GM12878 (cell line): Measurements from ENCODE around the gene CCDC70. TPM values are rescaled to one million over a fixed set of nuclear protein-coding genes. Genes with fewer than 3 reads are reported as not detected.

Source experiments
- ATAC-seq: fragments of 200-7000 bp; cut with Tn5 transposase; 3 replicates; pipeline ENCODE4 v1.9.1; 2020; ENCODE audit warnings: mild to moderate bottlenecking, moderate library complexity
- BruUV-seq: library from RNA; stranded (reverse); fragments of 400-500 nt; replicated peaks from 2 replicates; lab custom pipeline; 2021; lab: Mats Ljungman, UMichigan
- CTCF ChIA-PET: fragments of 300-600 bp; sonication (Branson Sonifier 250); formaldehyde crosslinking; extraction: SDS; loops from one replicate; lab custom pipeline; 2021; ENCODE audit warnings: inconsistent platforms; lab: Yijun Ruan, JAX
- POLR2A ChIA-PET: fragments of 350-600 bp; formaldehyde crosslinking; extraction: SDS; loops from one replicate; lab custom pipeline; 2021; ENCODE audit warnings: inconsistent platforms; lab: Charles Lee
- RAD21 ChIA-PET: fragments of 300-600 bp; sonication (Branson Sonifier 250); formaldehyde crosslinking; loops from one replicate; lab custom pipeline; 2023; ENCODE audit warnings: antibody characterized with exemption; ENCODE audit not compliant: unreplicated experiment; lab: Charles Lee
- SMC1A ChIA-PET: fragments of 300-600 bp; sonication (Branson Sonifier 250); formaldehyde crosslinking; loops from one replicate; lab custom pipeline; 2023; ENCODE audit not compliant: unreplicated experiment, uncharacterized antibody; lab: Charles Lee
- DNase-seq: peaks from one replicate; pipeline ENCODE4 v3.0.0-alpha.2; 2011; ENCODE audit warnings: low read depth, low spot score
- FAIRE-seq: peaks from 3 replicates; lab custom pipeline; 2011; peaks lifted over from hg19 to GRCh38; lab: Jason Lieb, UNC
- H2AFZ ChIP-seq: 2 replicates; pipeline ENCODE4 v1.6.0; 2011; ENCODE audit warnings: low read depth, low read length, control low read depth; ENCODE audit not compliant: control insufficient read depth
- H3K27ac ChIP-seq: 2 replicates; pipeline ENCODE4 v1.5.1; 2011; ENCODE audit warnings: control low read depth; ENCODE audit not compliant: control insufficient read depth, insufficient read depth
- H3K27me3 ChIP-seq, 2 experiments: replicated peaks in 1 of 2; 2 replicates each; pipeline versions ENCODE4 v1.6.0 to v1.6.1; 2011; ENCODE audit warnings: low read length in 1 of 2; ENCODE audit not compliant: control insufficient read depth in 2 of 2, insufficient read depth in 2 of 2
- H3K36me3 ChIP-seq, 2 experiments: 2 replicates each; pipeline ENCODE4 v1.5.1; 2011; ENCODE audit warnings: low read length in 1 of 2; ENCODE audit not compliant: control insufficient read depth in 2 of 2, insufficient read depth in 2 of 2
- H3K4me1 ChIP-seq: 2 replicates; pipeline ENCODE4 v1.6.1; 2011; ENCODE audit warnings: mild to moderate bottlenecking, low read length, moderate library complexity, mixed read lengths; ENCODE audit not compliant: control insufficient read depth, insufficient read depth
- H3K4me2 ChIP-seq: 2 replicates; pipeline ENCODE4 v1.6.0; 2011; ENCODE audit warnings: control low read depth; ENCODE audit not compliant: control insufficient read depth, insufficient read depth
- H3K4me3 ChIP-seq: fragments of 200-600 bp; sonication (generic); 2 replicates; pipeline ENCODE4 v1.5.1; 2016
- H3K79me2 ChIP-seq: 2 replicates; pipeline ENCODE4 v1.6.0; 2011; ENCODE audit warnings: low read length; ENCODE audit not compliant: control insufficient read depth, insufficient read depth
- H3K9ac ChIP-seq: 2 replicates; pipeline ENCODE4 v1.8.0; 2011; ENCODE audit warnings: low read length, control low read depth, mixed read lengths; ENCODE audit not compliant: control insufficient read depth, insufficient read depth
- H3K9me3 ChIP-seq: replicated peaks from 3 replicates; pipeline ENCODE4 v1.5.1; 2011; ENCODE audit warnings: mild to moderate bottlenecking, low read length; ENCODE audit not compliant: control insufficient read depth, insufficient read depth
- H4K20me1 ChIP-seq: 2 replicates; pipeline ENCODE4 v1.6.0; 2011; ENCODE audit not compliant: control insufficient read depth, insufficient read depth
- CHD2 ChIP-seq: IDR thresholded peaks from 2 replicates; pipeline ENCODE4 v1.6.1; 2011; ENCODE audit warnings: low read depth, low read length, improper control_type of control experiment, borderline replicate concordance
- IRF4 ChIP-seq: IDR thresholded peaks from 2 replicates; pipeline ENCODE4 v1.6.1; 2011; ENCODE audit warnings: low read depth, low read length
- KAT2A ChIP-seq: conservative IDR thresholded peaks from 2 replicates; pipeline ENCODE4 v1.6.1; 2011; ENCODE audit warnings: low read depth, low read length; ENCODE audit not compliant: control insufficient read depth
- NFXL1 ChIP-seq: fragments of 450-650 bp; IDR thresholded peaks from 2 replicates; pipeline ENCODE4 v1.6.1; 2017; ENCODE audit warnings: antibody characterized with exemption, mild to moderate bottlenecking, borderline replicate concordance
- TBL1XR1 ChIP-seq: IDR thresholded peaks from 2 replicates; pipeline ENCODE4 v1.6.1; 2012; ENCODE audit warnings: low read depth, low read length, improper control_type of control experiment
- WGBS: methylation state at CpG from one replicate; pipeline ENCODE4 v1.1.6; 2016; ENCODE audit warnings: low lambda C conversion rate; ENCODE audit not compliant: insufficient replicate concordance, insufficient coverage; ENCODE audit errors: missing lambda C conversion rate; 5-methylcytosine and 5-hydroxymethylcytosine counted together
- in situ Hi-C: fragments of 300-500 bp; cut with MboI; formaldehyde crosslinking; loops from 9 replicates; pipeline ENCODE4 v1.14.3; 2018; ENCODE audit warnings: mixed read lengths
- intact Hi-C: fragments of 100-400 bp; cut with micrococcal nuclease; formaldehyde crosslinking; loops from one replicate; pipeline ENCODE4 v1.14.2; 2022; ENCODE audit not compliant: unreplicated experiment
- polyA plus RNA-seq, 11 experiments: library from polyadenylated mRNA; depleted of rRNA in 4 of 11; unstranded in 6 of 11; stranded (reverse) in 5 of 11; fragments of >200 nt; fragmentation: Nextera tagmentation in 4 of 11; fragmentation: Illumina TruSeq in 1 of 11; extraction: Ambion mirVana in 4 of 11; extraction: Trizol in 1 of 11; gene quantifications; 1 replicate in 1 of 11; 2 replicates in 10 of 11; pipeline versions ENCODE4 v1.2.1 to v1.2.3, GENCODE V29; 2011 to 2016; ENCODE audit warnings: inconsistent platforms in 2 of 11, missing spikeins in 2 of 11, low read depth in 1 of 11
- total RNA-seq, 4 experiments: library from RNA; depleted of rRNA in 3 of 4; stranded (reverse); fragments of >200 nt in 3 of 4; fragmentation: Illumina TruSeq in 1 of 4; extraction: Trizol in 1 of 4; gene quantifications; 2 replicates each; pipeline versions ENCODE4 v1.2.1 to v1.2.3, GENCODE V29; 2013 to 2021
- TF ChIP-seq, protein P1 (sequence below): IDR thresholded peaks from 2 replicates; pipeline ENCODE4 v1.6.1; 2012; ENCODE audit warnings: low read depth, low read length, improper control_type of control experiment
- TF ChIP-seq, protein P2 (sequence below): fragments of 450-650 bp; IDR thresholded peaks from 2 replicates; pipeline ENCODE4 v1.6.1; 2016; ENCODE audit warnings: mild to moderate bottlenecking
- TF ChIP-seq, protein P3 (sequence below): IDR thresholded peaks from 2 replicates; pipeline ENCODE4 v1.6.1; 2012; ENCODE audit warnings: low read depth, low read length, improper control_type of control experiment

The CCDC70 gene
- total and polyA plus RNA-seq, 10 of the 15 experiments (the other 5 are each of a cell fraction or from before 2014, with no cell fraction given), result not detected

DNA sequence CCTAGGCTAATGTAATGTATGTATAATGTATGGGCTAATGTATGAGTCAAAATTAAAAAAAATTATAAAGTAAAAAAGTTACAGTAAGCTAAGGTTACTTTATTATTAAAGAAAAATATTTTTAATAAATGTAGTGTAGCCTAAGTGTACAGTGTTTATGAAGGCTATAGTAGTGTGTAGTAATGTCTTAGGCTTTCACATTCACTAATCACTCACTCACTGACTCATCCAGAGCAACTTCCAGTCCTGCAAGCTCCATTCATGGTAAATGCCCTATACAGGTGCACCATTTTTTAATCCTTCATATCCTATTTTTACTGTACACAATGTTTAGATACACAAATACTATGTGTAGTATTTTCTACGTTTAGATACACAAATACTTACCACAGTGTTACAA lies 15.0 kb upstream of the CCDC70 start:
- intact Hi-C loops (loop anchor here (1.0 kb wide), 1 partner anchor 31 kb away; no protein-coding TSS in a partner anchor), in situ Hi-C loops (no loop called here)
- POLR2A ChIA-PET, result no interaction called here
- FAIRE-seq (no peak), ATAC-seq (no peak), DNase-seq (no peak)
- SMC1A ChIA-PET, result interaction anchor here (1.1 to 1.5 kb wide), 3 partner anchors 8 to 115 kb away, joined by 3 to 4 read pairs (median 4); no protein-coding TSS in a partner anchor
- no peaks in the 10 kb centered on the region for H3K79me2 ChIP-seq
- no peaks in the 10 kb centered on the region for H3K36me3 ChIP-seq
- BruUV-seq, result no TSS peak
- H3K27me3 ChIP-seq, result peaks cover 2 to 3% of the 10 kb centered on the region in 2 experiments; a peak in 2 of 4 replicates
- CTCF ChIA-PET, result interaction anchor here (0.6 to 2.8 kb wide), 6 partner anchors 16 to 76 kb away, joined by 3 to 10 read pairs (median 3); no protein-coding TSS in a partner anchor
- H3K4me2 ChIP-seq, result no peak overlapping the region
- H3K4me1 ChIP-seq, result no peaks in the 10 kb centered on the region
- 0% methylated on average over 1 of the region's 1 CpG for WGBS
- RAD21 ChIA-PET, result interaction anchor here (1.2 kb wide), 1 partner anchor 31 kb away, joined by 3 read pairs; no protein-coding TSS in a partner anchor
- no peaks in the 10 kb centered on the region for H3K9me3 ChIP-seq
- no peak overlapping the region for H3K9ac ChIP-seq
- no peak for TF ChIP-seq IRF4
- no peak for TF ChIP-seq NFXL1
- TF ChIP-seq, protein P1, sequence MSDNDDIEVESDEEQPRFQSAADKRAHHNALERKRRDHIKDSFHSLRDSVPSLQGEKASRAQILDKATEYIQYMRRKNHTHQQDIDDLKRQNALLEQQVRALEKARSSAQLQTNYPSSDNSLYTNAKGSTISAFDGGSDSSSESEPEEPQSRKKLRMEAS, result no peak
- TF ChIP-seq, protein P2, sequence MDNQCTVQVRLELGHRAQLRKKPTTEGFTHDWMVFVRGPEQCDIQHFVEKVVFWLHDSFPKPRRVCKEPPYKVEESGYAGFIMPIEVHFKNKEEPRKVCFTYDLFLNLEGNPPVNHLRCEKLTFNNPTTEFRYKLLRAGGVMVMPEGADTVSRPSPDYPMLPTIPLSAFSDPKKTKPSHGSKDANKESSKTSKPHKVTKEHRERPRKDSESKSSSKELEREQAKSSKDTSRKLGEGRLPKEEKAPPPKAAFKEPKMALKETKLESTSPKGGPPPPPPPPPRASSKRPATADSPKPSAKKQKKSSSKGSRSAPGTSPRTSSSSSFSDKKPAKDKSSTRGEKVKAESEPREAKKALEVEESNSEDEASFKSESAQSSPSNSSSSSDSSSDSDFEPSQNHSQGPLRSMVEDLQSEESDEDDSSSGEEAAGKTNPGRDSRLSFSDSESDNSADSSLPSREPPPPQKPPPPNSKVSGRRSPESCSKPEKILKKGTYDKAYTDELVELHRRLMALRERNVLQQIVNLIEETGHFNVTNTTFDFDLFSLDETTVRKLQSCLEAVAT, result no peak
- no peak for TF ChIP-seq CHD2
- no peak for TF ChIP-seq KAT2A
- TF ChIP-seq, protein P3, sequence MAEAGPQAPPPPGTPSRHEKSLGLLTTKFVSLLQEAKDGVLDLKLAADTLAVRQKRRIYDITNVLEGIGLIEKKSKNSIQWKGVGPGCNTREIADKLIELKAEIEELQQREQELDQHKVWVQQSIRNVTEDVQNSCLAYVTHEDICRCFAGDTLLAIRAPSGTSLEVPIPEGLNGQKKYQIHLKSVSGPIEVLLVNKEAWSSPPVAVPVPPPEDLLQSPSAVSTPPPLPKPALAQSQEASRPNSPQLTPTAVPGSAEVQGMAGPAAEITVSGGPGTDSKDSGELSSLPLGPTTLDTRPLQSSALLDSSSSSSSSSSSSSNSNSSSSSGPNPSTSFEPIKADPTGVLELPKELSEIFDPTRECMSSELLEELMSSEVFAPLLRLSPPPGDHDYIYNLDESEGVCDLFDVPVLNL, result no peak
- TF ChIP-seq TBL1XR1, result no peak
- H4K20me1 ChIP-seq, result no peaks in the 10 kb centered on the region
- no peak overlapping the region for H3K27ac ChIP-seq
- no peak overlapping the region for H2AFZ ChIP-seq
- no peak overlapping the region for H3K4me3 ChIP-seq
